SKM-1 (cell line): ENCODE results near the gene GTF2H4.
"Not testable (repeated sequence)": the region's sequence is repeated elsewhere in the genome, so short reads cannot be mapped to it uniquely, and the experiment has no call there.

Experiments used
- DNase-seq: peaks from one replicate; lab custom pipeline; 2025; ENCODE audit not compliant: unreplicated experiment; lab: John Stamatoyannopoulos, UW

Gene GTF2H4

GRCh38 chr6:30917487-30917886 is 9.5 kb downstream of the GTF2H4 start:
- no peak for DNase-seq

GRCh38 chr6:30918670-30919069 is 10.7 kb downstream of the GTF2H4 start:
- no peak for DNase-seq

GRCh38 chr6:30922447-30922852 is 14.4 kb downstream of the GTF2H4 start:
- no peak for DNase-seq

GRCh38 chr6:30924040-30924627 is 16.1 kb downstream of the GTF2H4 start:
- DNase-seq = not testable (repeated sequence)

GRCh38 chr6:30926644-30927043 is 18.6 kb downstream of the GTF2H4 start:
- no peak for DNase-seq

- not testable (repeated sequence) for DNase-seq
Observed at GRCh38 chr6:30927080-30927479, 19.1 kb downstream of the GTF2H4 start.

- no peak for DNase-seq
Observed at GRCh38 chr6:30928677-30929076, 20.7 kb downstream of the GTF2H4 start.

- DNase-seq = no peak
Observed at GRCh38 chr6:30930506-30930905, 22.5 kb downstream of the GTF2H4 start.

GRCh38 chr6:30931272-30931671 is 23.3 kb downstream of the GTF2H4 start:
- DNase-seq = no peak

GRCh38 chr6:30931969-30932645 is 24.1 kb downstream of the GTF2H4 start, which contains the start of gene SFTA2:
Gene SFTA2 (minus strand): TSS chr6:30932170. CDS start chr6:30932096, 74 bp downstream.
- no peak for DNase-seq

- DNase-seq = no peak
Observed at GRCh38 chr6:30932665-30933365, 24.8 kb downstream of the GTF2H4 start.

- no peak for DNase-seq
Observed at GRCh38 chr6:30935018-30935417, 27.0 kb downstream of the GTF2H4 start.

- no peak for DNase-seq
Observed at GRCh38 chr6:30937265-30937664, 29.3 kb downstream of the GTF2H4 start.

- DNase-seq = no peak
Observed at GRCh38 chr6:30938730-30939129, 30.7 kb downstream of the GTF2H4 start.

- DNase-seq = no peak
Observed at GRCh38 chr6:30939473-30939872, 31.5 kb downstream of the GTF2H4 start.

- DNase-seq = no peak
Observed at GRCh38 chr6:30940361-30940986, 32.5 kb downstream of the GTF2H4 start, which contains the start of gene MUCL3. Gene MUCL3 (plus strand): TSS chr6:30940973. CDS start chr6:30941000, 27 bp downstream.

GRCh38 chr6:30942338-30943060 is 34.5 kb downstream of the GTF2H4 start:
- no peak for DNase-seq

- DNase-seq = no peak
Observed at GRCh38 chr6:30944051-30944450, 36.0 kb downstream of the GTF2H4 start.

- no peak for DNase-seq
Observed at GRCh38 chr6:30945281-30945680, 37.3 kb downstream of the GTF2H4 start.

GRCh38 chr6:30947231-30947630 is 39.2 kb downstream of the GTF2H4 start:
- no peak for DNase-seq

GRCh38 chr6:30948811-30949210 is 40.8 kb downstream of the GTF2H4 start:
- no peak for DNase-seq
